B cell (primary cell): ENCODE results near the gene HOXB9. TPM values are rescaled to one million over a fixed set of nuclear protein-coding genes. Genes with fewer than 3 reads are reported as not detected.
A peak's percentile ranks its signal among the peaks of the same experiment; 100 is the strongest.

Experiments used
- ATAC-seq: fragments of 200-7000 bp; cut with Tn5 transposase; one replicate; pipeline ENCODE4 v1.10.0; 2021; ENCODE audit warnings: low read depth, mild to moderate bottlenecking, moderate number of reproducible peaks, moderate library complexity
- CTCF ChIA-PET: fragments of 350-600 bp; sonication (Branson Sonifier 250); formaldehyde crosslinking; loops from one replicate; lab custom pipeline; 2021; ENCODE audit warnings: antibody characterized with exemption, inconsistent platforms; lab: Charles Lee
- POLR2A ChIA-PET: fragments of 350-600 bp; sonication (Branson Sonifier 250); formaldehyde crosslinking; loops from one replicate; lab custom pipeline; 2021; ENCODE audit warnings: antibody characterized with exemption; lab: Charles Lee
- DNase-seq: peaks from one replicate; pipeline ENCODE4 v3.0.0; 2013
- H2AFZ ChIP-seq: 2 replicates; pipeline ENCODE4 v1.6.1; 2012; ENCODE audit warnings: mild to moderate bottlenecking, low read depth, low read length; ENCODE audit not compliant: insufficient read depth, poor library complexity, severe bottlenecking
- H3K27ac ChIP-seq, 2 donors: 1 replicate in 1 of 2; 2 replicates in 1 of 2; pipeline ENCODE4 v1.5.1; 2012 to 2013; ENCODE audit warnings: low read length in 2 of 2, mild to moderate bottlenecking in 2 of 2, moderate library complexity in 1 of 2
- H3K27me3 ChIP-seq, 4 experiments: fragments of 200-600 bp in 1 of 4; sonication (generic) in 1 of 4; replicated peaks in 1 of 4; 1 replicate in 2 of 4; 2 replicates in 2 of 4; pipeline versions ENCODE4 v1.6.1 to v1.7.0; 2013 to 2016; ENCODE audit warnings: low read length in 3 of 4, mild to moderate bottlenecking in 2 of 4, mixed read lengths in 1 of 4, moderate library complexity in 1 of 4; ENCODE audit not compliant: insufficient read depth in 4 of 4, control insufficient read depth in 3 of 4; ENCODE audit errors: control extremely low read depth in 1 of 4
- H3K36me3 ChIP-seq, 2 experiments: replicated peaks in 1 of 2; 1 replicate in 1 of 2; 2 replicates in 1 of 2; pipeline versions ENCODE4 v1.6.1 to v1.7.1; 2013; ENCODE audit warnings: low read length in 1 of 2; ENCODE audit not compliant: insufficient read depth in 2 of 2, control insufficient read depth in 1 of 2; ENCODE audit errors: control extremely low read depth in 1 of 2, extremely low read depth in 1 of 2
- H3K4me1 ChIP-seq, 2 donors: fragments of 200-600 bp in 1 of 2; sonication (generic) in 1 of 2; 1 replicate in 1 of 2; 2 replicates in 1 of 2; pipeline versions ENCODE4 v1.5.1 to v1.6.1; 2013 to 2017; ENCODE audit warnings: low read length in 2 of 2; ENCODE audit not compliant: control insufficient read depth in 2 of 2, insufficient read depth in 2 of 2
- H3K4me2 ChIP-seq: replicated peaks from 2 replicates; pipeline ENCODE3; 2012; ENCODE audit warnings: mild to moderate bottlenecking, low read depth, low read length; ENCODE audit not compliant: poor library complexity, severe bottlenecking
- H3K4me3 ChIP-seq, 5 experiments: fragments of 200-600 bp in 1 of 5; sonication (generic) in 1 of 5; 1 replicate in 3 of 5; 2 replicates in 2 of 5; pipeline versions ENCODE4 v1.5.1 to v1.7.0; 2011 to 2016; ENCODE audit warnings: low read length in 4 of 5, mild to moderate bottlenecking in 4 of 5, low read depth in 2 of 5, control low read depth in 1 of 5, moderate library complexity in 1 of 5; ENCODE audit not compliant: insufficient read depth in 1 of 5; ENCODE audit errors: control extremely low read depth in 1 of 5, extremely low read depth in 1 of 5
- H3K79me2 ChIP-seq: fragments of 200-600 bp; sonication (generic); one replicate; pipeline ENCODE4 v1.6.0; 2016; ENCODE audit warnings: low read length; ENCODE audit not compliant: control insufficient read depth, insufficient read depth
- H3K9ac ChIP-seq: fragments of 200-600 bp; sonication (generic); 2 replicates; pipeline ENCODE4 v1.6.1; 2017; ENCODE audit warnings: mild to moderate bottlenecking, low read length, moderate library complexity
- H3K9me3 ChIP-seq, 3 donors: one replicate each; pipeline versions ENCODE4 v1.6.1 to v1.7.1; 2013; ENCODE audit warnings: low read length in 2 of 3; ENCODE audit not compliant: control insufficient read depth in 2 of 3, insufficient read depth in 1 of 3; ENCODE audit errors: control extremely low read depth in 1 of 3
- H4K20me1 ChIP-seq: 2 replicates; pipeline ENCODE4 v1.6.0; 2012; ENCODE audit warnings: mild to moderate bottlenecking, low read length; ENCODE audit not compliant: insufficient read depth, control insufficient read depth, poor library complexity, severe bottlenecking
- H3K27ac Mint-ChIP-seq: one replicate; pipeline ENCODE4 v1.8.0; 2021; ENCODE audit warnings: mixed read lengths
- H3K27me3 Mint-ChIP-seq: one replicate; pipeline ENCODE4 v1.8.0; 2021; ENCODE audit warnings: mixed read lengths
- H3K4me1 Mint-ChIP-seq: one replicate; pipeline ENCODE4 v1.8.0; 2021; ENCODE audit warnings: mixed read lengths
- H3K4me3 Mint-ChIP-seq: one replicate; pipeline ENCODE4 v1.8.0; 2021; ENCODE audit warnings: mixed read lengths
- H3K9me3 Mint-ChIP-seq: one replicate; pipeline ENCODE4 v1.8.0; 2022; ENCODE audit warnings: mixed read lengths; ENCODE audit not compliant: insufficient read depth
- EZH2 ChIP-seq: IDR thresholded peaks from 2 replicates; pipeline ENCODE4 v1.6.1; 2012; ENCODE audit warnings: borderline replicate concordance, low read depth, mild to moderate bottlenecking, moderate library complexity, low read length; ENCODE audit not compliant: insufficient read depth, poor library complexity, severe bottlenecking
- WGBS: methylation state at CpG from one replicate; pipeline ENCODE4 v1.1.5; 2013; ENCODE audit warnings: missing lambda C conversion rate; ENCODE audit not compliant: insufficient coverage; 5-methylcytosine and 5-hydroxymethylcytosine counted together
- intact Hi-C: fragments of 100-400 bp; cut with micrococcal nuclease; formaldehyde crosslinking; loops from one replicate; pipeline ENCODE4 v1.10.0; 2022
- polyA plus RNA-seq: library from polyadenylated mRNA; depleted of rRNA; stranded (reverse); fragments of >200 nt; gene quantifications from 2 replicates; pipeline ENCODE4 v1.2.3, GENCODE V29; 2012
- total RNA-seq, 2 donors: library from RNA; stranded (reverse); fragments of 120-200 nt in 1 of 2; gene quantifications; 1 replicate in 1 of 2; 2 replicates in 1 of 2; pipeline versions ENCODE4 v1.2.3 to v1.2.4, GENCODE V29; 2013 to 2022
- TF ChIP-seq, protein P1 (sequence below): fragments of 200-600 bp; IDR thresholded peaks from one replicate; pipeline ENCODE4 v1.8.0; 2022; ENCODE audit warnings: antibody characterized with exemption, mild to moderate bottlenecking

The HOXB9 gene
- total and polyA plus RNA-seq, 2 donors (not counting 1 experiment from before 2014, with no cell fraction given), result 0.07 TPM; not detected in 1

DNA sequence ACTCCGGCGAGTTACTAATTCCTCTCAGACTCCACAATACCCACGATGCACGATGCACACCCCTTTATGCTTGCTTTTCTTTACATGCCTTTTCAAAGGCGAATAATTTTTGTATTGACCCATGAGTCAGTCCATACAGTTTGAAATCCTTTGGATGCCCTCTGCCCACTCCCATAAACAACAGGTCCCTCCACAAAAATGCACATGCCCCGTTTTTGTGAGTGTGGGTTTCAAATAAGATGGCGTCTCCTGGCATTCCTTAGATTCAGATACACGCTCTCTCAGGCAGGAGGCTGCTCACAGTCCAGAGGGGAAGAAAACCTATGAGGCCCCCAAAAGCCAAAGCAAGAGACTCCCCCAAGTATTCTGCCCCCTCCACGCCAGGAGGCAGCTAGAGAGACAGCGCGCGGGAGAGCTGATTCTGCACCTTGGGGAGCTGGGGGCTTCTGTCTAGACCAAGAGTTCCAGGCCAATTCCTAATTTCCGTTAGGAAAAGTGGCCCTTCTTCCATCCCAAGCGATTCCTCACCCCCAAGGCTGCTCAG, 19.6 kb upstream of the HOXB9 start:
- Mint-ChIP-seq H3K4me1 (peaks cover 34% of the 10 kb centered on the region), H3K9me3 (no peaks in the 10 kb centered on the region), H3K27me3 (peaks cover 71% of the 10 kb centered on the region), H3K27ac (no peak overlapping the region), H3K4me3 (peak overlapping the region; percentile 83)
- CTCF ChIA-PET, result no interaction called here
- peaks cover 0 to 69% (median 41%) of the 10 kb centered on the region in 4 experiments for H3K27me3 ChIP-seq
- peaks cover 0 to 30% (median 0%) of the 10 kb centered on the region in 3 donors for H3K9me3 ChIP-seq
- peak overlapping the region in 1 of 5 experiments; percentile 69 for H3K4me3 ChIP-seq
- POLR2A ChIA-PET, result no interaction called here
- peak overlapping the region; percentile 74 for H3K9ac ChIP-seq
- TF ChIP-seq EZH2, result no peak
- TF ChIP-seq, protein P1, sequence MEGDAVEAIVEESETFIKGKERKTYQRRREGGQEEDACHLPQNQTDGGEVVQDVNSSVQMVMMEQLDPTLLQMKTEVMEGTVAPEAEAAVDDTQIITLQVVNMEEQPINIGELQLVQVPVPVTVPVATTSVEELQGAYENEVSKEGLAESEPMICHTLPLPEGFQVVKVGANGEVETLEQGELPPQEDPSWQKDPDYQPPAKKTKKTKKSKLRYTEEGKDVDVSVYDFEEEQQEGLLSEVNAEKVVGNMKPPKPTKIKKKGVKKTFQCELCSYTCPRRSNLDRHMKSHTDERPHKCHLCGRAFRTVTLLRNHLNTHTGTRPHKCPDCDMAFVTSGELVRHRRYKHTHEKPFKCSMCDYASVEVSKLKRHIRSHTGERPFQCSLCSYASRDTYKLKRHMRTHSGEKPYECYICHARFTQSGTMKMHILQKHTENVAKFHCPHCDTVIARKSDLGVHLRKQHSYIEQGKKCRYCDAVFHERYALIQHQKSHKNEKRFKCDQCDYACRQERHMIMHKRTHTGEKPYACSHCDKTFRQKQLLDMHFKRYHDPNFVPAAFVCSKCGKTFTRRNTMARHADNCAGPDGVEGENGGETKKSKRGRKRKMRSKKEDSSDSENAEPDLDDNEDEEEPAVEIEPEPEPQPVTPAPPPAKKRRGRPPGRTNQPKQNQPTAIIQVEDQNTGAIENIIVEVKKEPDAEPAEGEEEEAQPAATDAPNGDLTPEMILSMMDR, result no peak
- H2AFZ ChIP-seq, result peak overlapping the region; percentile 79
- peaks cover 33 to 37% of the 10 kb centered on the region in 2 donors for H3K4me1 ChIP-seq
- DNase-seq, result no peak
- intact Hi-C loops, result no loop called here
- H4K20me1 ChIP-seq, result no peaks in the 10 kb centered on the region
- no peaks in the 10 kb centered on the region for H3K79me2 ChIP-seq
- no peak overlapping the region for H3K27ac ChIP-seq
- H3K4me2 ChIP-seq, result peak overlapping the region; percentile 97
- no peak for ATAC-seq
- H3K36me3 ChIP-seq, result no peaks in the 10 kb centered on the region
- 77% methylated on average over 10 of the region's 14 CpGs for WGBS

DNA sequence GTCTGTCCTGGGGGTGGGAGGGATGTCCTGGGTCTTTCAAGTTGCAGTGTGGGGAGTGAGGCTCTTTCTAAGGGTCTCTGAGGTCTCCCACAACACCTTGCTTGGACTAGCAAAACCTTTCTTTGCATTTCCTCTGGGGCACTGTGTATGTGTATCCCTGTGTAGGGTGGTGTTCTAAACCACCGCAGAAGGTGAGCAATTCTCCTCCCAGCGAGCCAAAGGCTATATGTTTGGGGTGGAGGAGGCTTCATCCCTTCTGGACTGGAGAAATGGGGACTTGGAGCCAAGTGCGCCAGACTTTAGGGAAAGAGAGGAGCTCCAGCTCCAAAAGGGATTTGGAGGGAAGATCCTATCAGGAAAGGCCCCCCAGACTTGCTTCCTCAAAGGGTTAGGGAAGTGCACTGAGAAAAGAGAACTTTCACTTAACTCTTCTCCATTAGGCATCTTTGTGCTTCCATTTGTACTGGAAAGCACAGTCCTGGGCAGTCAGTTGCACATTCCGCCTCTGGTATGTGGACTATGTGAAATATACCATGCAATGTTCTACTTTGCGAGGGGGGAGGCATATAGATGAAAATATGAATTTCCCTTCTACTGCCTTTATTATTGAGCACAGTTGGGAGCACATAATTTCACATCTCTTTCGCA, 18.9 kb upstream of the HOXB9 start:
- Histone ChIP-seq H3K9me3 (peaks cover 0 to 30% (median 0%) of the 10 kb centered on the region in 3 donors), H3K9ac (no peak overlapping the region), H4K20me1 (no peaks in the 10 kb centered on the region), H3K27me3 (peaks cover 0 to 75% (median 42%) of the 10 kb centered on the region in 4 experiments), H3K79me2 (no peaks in the 10 kb centered on the region), H3K27ac (no peak overlapping the region), H3K36me3 (no peaks in the 10 kb centered on the region), H3K4me2 (no peak overlapping the region), H3K4me3 (no peak overlapping the region), H2AFZ (no peak overlapping the region), H3K4me1 (peaks cover 33 to 37% of the 10 kb centered on the region in 2 donors)
- no peak for ATAC-seq
- POLR2A ChIA-PET, result no interaction called here
- peaks cover 68% of the 10 kb centered on the region for H3K27me3 Mint-ChIP-seq
- no peaks in the 10 kb centered on the region for H3K9me3 Mint-ChIP-seq
- H3K27ac Mint-ChIP-seq, result no peak overlapping the region
- H3K4me3 Mint-ChIP-seq, result peak overlapping the region; percentile 83
- intact Hi-C loops, result no loop called here
- no peak for DNase-seq
- peaks cover 34% of the 10 kb centered on the region for H3K4me1 Mint-ChIP-seq
- CTCF ChIA-PET, result no interaction called here
- WGBS, result 60% methylated on average over 2 of the region's 6 CpGs
- TF ChIP-seq, protein P1, result no peak
- TF ChIP-seq EZH2, result no peak
